MG63 (cell line): Measurements from ENCODE around the gene OR2T3. TPM values are rescaled to one million over a fixed set of nuclear protein-coding genes. Genes with fewer than 3 reads are reported as not detected.
"Not testable (repeated sequence)": the region's sequence is repeated elsewhere in the genome, so short reads cannot be mapped to it uniquely, and the experiment has no call there.

ENCODE experiments used
- DNase-seq: peaks from one replicate; pipeline ENCODE4 v3.0.0-alpha.2; 2020
- H3K27me3 ChIP-seq: fragments of 250-450 bp; sonication (Bioruptor Pico); 2 replicates; pipeline ENCODE4 v1.5.1; 2020; ENCODE audit warnings: mild to moderate bottlenecking, moderate library complexity
- H3K36me3 ChIP-seq: fragments of 250-450 bp; sonication (Bioruptor Pico); 2 replicates; pipeline ENCODE4 v1.5.1; 2020; ENCODE audit warnings: mild to moderate bottlenecking, moderate library complexity
- H3K4me3 ChIP-seq: fragments of 250-450 bp; sonication (Bioruptor Pico); 2 replicates; pipeline ENCODE4 v1.5.1; 2020; ENCODE audit warnings: mild to moderate bottlenecking, moderate library complexity
- H3K9me3 ChIP-seq: fragments of 250-450 bp; sonication (Bioruptor Pico); 2 replicates; pipeline ENCODE4 v1.5.1; 2020; ENCODE audit warnings: mild to moderate bottlenecking, moderate library complexity
- total RNA-seq: library from RNA; depleted of rRNA; stranded (reverse); fragments of >200 nt; shearing (Covaris generic); gene quantifications from 2 replicates; pipeline ENCODE4 v1.2.3, GENCODE V29; 2014; ENCODE audit warnings: low replicate concordance; rRNA removed

OR2T3 gene
- not detected in 2 replicates for total RNA-seq

GRCh38 chr1:248473051-248473450 is at the start of gene OR2T3:
OR2T3 (plus strand) TSS chr1:248473351; CDS start chr1:248473351, 0 bp downstream.
- not testable (repeated sequence) for H3K36me3 ChIP-seq, H3K4me3 ChIP-seq, H3K9me3 ChIP-seq, H3K27me3 ChIP-seq, DNase-seq

- H3K36me3 ChIP-seq, H3K9me3 ChIP-seq, H3K27me3 ChIP-seq, DNase-seq, H3K4me3 ChIP-seq: not testable (repeated sequence)
Observed at GRCh38 chr1:248427526-248428191, 45.5 kb upstream of the OR2T3 start.

- not testable (repeated sequence) for H3K4me3 ChIP-seq, H3K9me3 ChIP-seq, DNase-seq, H3K36me3 ChIP-seq, H3K27me3 ChIP-seq
Observed at GRCh38 chr1:248428192-248428533, 45.0 kb upstream of the OR2T3 start.

- not testable (repeated sequence) for DNase-seq, H3K27me3 ChIP-seq, H3K9me3 ChIP-seq, H3K36me3 ChIP-seq, H3K4me3 ChIP-seq
Observed at GRCh38 chr1:248431683-248432082, 41.5 kb upstream of the OR2T3 start.

GRCh38 chr1:248432201-248432600 is 41.0 kb upstream of the OR2T3 start:
- not testable (repeated sequence) for DNase-seq, H3K4me3 ChIP-seq, H3K27me3 ChIP-seq, H3K36me3 ChIP-seq, H3K9me3 ChIP-seq

GRCh38 chr1:248433811-248434415 is 39.2 kb upstream of the OR2T3 start:
- not testable (repeated sequence) for H3K4me3 ChIP-seq, H3K36me3 ChIP-seq, H3K9me3 ChIP-seq, DNase-seq, H3K27me3 ChIP-seq

- not testable (repeated sequence) for H3K9me3 ChIP-seq, H3K27me3 ChIP-seq, H3K4me3 ChIP-seq, H3K36me3 ChIP-seq, DNase-seq
Observed at GRCh38 chr1:248434913-248435312, 38.2 kb upstream of the OR2T3 start.

- not testable (repeated sequence) for H3K4me3 ChIP-seq, H3K36me3 ChIP-seq, DNase-seq, H3K27me3 ChIP-seq, H3K9me3 ChIP-seq
Observed at GRCh38 chr1:248436303-248436702, 36.8 kb upstream of the OR2T3 start.

- H3K9me3 ChIP-seq, DNase-seq, H3K36me3 ChIP-seq, H3K4me3 ChIP-seq, H3K27me3 ChIP-seq: not testable (repeated sequence)
Observed at GRCh38 chr1:248438668-248439067, 34.5 kb upstream of the OR2T3 start.

- H3K27me3 ChIP-seq, H3K4me3 ChIP-seq, H3K36me3 ChIP-seq, H3K9me3 ChIP-seq, DNase-seq: not testable (repeated sequence)
Observed at GRCh38 chr1:248439283-248439682, 33.9 kb upstream of the OR2T3 start.

GRCh38 chr1:248442500-248443277 is 30.5 kb upstream of the OR2T3 start:
- H3K36me3 ChIP-seq, DNase-seq, H3K9me3 ChIP-seq, H3K27me3 ChIP-seq, H3K4me3 ChIP-seq: not testable (repeated sequence)

GRCh38 chr1:248444603-248445002 is 28.5 kb upstream of the OR2T3 start:
- H3K36me3 ChIP-seq, DNase-seq, H3K27me3 ChIP-seq, H3K9me3 ChIP-seq, H3K4me3 ChIP-seq: not testable (repeated sequence)

- not testable (repeated sequence) for H3K36me3 ChIP-seq, H3K9me3 ChIP-seq, H3K4me3 ChIP-seq, DNase-seq, H3K27me3 ChIP-seq
Observed at GRCh38 chr1:248445399-248445798, 27.8 kb upstream of the OR2T3 start, which contains the start of gene OR2T2. OR2T2 (plus strand) TSS chr1:248445637; CDS start chr1:248452798, 7,161 bp downstream.

- not testable (repeated sequence) for H3K4me3 ChIP-seq, H3K27me3 ChIP-seq, DNase-seq, H3K9me3 ChIP-seq, H3K36me3 ChIP-seq
Observed at GRCh38 chr1:248448409-248449074, 24.6 kb upstream of the OR2T3 start.

- H3K36me3 ChIP-seq, H3K27me3 ChIP-seq, DNase-seq, H3K9me3 ChIP-seq, H3K4me3 ChIP-seq: not testable (repeated sequence)
Observed at GRCh38 chr1:248449821-248450465, 23.2 kb upstream of the OR2T3 start.

- not testable (repeated sequence) for H3K27me3 ChIP-seq, H3K4me3 ChIP-seq, H3K36me3 ChIP-seq, DNase-seq, H3K9me3 ChIP-seq
Observed at GRCh38 chr1:248450466-248451145, 22.5 kb upstream of the OR2T3 start.
